Spleen (tissue), 7 donors: Measurements from ENCODE around the gene SNPH.

ENCODE experiments used
- POLR2A ChIP-seq, 3 donors: fragments of 450-650 bp; IDR thresholded peaks; one replicate each; pipeline ENCODE4 v1.5.1; 2017; ENCODE audit warnings: antibody characterized with exemption in 3 of 3, mild to moderate bottlenecking in 1 of 3
- POLR2AphosphoS5 ChIP-seq, 3 donors: sonication (generic); formaldehyde crosslinking; IDR thresholded peaks; one replicate each; pipeline ENCODE4 v1.5.1; 2017; ENCODE audit warnings: antibody characterized with exemption in 3 of 3
- TF ChIP-seq, protein P1 (sequence below), 11 experiments: fragments of 200-600 bp in 7 of 11; fragments of 450-650 bp in 4 of 11; sonication (generic) in 4 of 11; IDR thresholded peaks in 8 of 11; conservative IDR thresholded peaks in 3 of 11; 1 replicate in 7 of 11; 2 replicates in 4 of 11; pipeline versions ENCODE4 v1.4.0 to v1.8.0; 2016 to 2021; ENCODE audit warnings: antibody characterized with exemption in 11 of 11, inconsistent platforms in 4 of 11, mild to moderate bottlenecking in 1 of 11
- donor health status: DM: no; HTN: no; CAD: no; lungs with moderate emphysema.
- donor health status: DM: no; HTN: no; CAD: no.
- donor health status: DM: no; HTN: no; CAD: no.

DNA sequence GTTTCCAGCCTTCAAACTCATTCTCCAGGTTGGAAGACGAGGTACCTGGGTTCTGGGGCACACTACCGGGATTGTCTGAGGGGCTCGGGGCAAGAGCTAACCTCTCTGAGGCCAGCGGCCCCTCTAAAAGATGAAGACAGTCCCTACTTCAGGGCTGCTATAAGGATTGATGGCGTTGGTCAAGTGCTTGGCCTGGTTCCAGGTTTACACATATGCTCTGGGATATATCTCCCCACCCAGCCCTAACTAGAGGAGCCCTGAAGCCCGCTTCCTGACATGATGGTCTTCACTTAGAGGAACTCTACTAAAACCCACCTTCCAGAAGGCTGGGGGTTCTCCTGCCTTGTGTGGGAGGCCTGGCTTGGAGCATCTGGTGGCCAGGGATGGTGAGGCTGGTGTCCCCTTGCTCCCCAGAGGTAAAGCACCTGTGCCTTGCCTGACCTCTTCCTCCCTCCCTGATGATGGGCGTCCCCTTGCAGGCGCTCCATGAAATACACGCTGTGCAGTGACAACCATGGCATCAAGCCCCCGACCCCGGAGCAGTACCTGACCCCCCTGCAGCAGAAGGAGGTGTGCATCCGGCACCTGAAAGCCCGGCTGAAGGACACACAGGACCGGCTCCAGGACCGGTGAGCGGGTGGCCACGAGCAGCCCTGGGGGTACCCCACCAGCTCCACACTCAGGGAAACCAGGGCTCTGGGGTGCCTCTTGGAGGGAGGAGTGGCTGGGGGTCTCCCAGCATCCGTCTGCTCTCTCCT lies 34.2 kb downstream of the SNPH start:
- TF ChIP-seq, protein P1, sequence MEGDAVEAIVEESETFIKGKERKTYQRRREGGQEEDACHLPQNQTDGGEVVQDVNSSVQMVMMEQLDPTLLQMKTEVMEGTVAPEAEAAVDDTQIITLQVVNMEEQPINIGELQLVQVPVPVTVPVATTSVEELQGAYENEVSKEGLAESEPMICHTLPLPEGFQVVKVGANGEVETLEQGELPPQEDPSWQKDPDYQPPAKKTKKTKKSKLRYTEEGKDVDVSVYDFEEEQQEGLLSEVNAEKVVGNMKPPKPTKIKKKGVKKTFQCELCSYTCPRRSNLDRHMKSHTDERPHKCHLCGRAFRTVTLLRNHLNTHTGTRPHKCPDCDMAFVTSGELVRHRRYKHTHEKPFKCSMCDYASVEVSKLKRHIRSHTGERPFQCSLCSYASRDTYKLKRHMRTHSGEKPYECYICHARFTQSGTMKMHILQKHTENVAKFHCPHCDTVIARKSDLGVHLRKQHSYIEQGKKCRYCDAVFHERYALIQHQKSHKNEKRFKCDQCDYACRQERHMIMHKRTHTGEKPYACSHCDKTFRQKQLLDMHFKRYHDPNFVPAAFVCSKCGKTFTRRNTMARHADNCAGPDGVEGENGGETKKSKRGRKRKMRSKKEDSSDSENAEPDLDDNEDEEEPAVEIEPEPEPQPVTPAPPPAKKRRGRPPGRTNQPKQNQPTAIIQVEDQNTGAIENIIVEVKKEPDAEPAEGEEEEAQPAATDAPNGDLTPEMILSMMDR (IDR thresholded peaks at IDR 0.05 in 8 of 11, conservative IDR thresholded peaks at IDR 0.05 in 3 of 11): no peak
- TF ChIP-seq POLR2AphosphoS5 (IDR thresholded peaks at IDR 0.05) (no peak), POLR2A (IDR thresholded peaks at IDR 0.05) (no peak)
